ENCODE results near the gene ABCA2. TPM values are rescaled to one million over a fixed set of nuclear protein-coding genes. Genes with fewer than 3 reads are reported as not detected.
A peak's percentile ranks its signal among the peaks of the same experiment; 100 is the strongest.

ABCA2 gene, protein sequence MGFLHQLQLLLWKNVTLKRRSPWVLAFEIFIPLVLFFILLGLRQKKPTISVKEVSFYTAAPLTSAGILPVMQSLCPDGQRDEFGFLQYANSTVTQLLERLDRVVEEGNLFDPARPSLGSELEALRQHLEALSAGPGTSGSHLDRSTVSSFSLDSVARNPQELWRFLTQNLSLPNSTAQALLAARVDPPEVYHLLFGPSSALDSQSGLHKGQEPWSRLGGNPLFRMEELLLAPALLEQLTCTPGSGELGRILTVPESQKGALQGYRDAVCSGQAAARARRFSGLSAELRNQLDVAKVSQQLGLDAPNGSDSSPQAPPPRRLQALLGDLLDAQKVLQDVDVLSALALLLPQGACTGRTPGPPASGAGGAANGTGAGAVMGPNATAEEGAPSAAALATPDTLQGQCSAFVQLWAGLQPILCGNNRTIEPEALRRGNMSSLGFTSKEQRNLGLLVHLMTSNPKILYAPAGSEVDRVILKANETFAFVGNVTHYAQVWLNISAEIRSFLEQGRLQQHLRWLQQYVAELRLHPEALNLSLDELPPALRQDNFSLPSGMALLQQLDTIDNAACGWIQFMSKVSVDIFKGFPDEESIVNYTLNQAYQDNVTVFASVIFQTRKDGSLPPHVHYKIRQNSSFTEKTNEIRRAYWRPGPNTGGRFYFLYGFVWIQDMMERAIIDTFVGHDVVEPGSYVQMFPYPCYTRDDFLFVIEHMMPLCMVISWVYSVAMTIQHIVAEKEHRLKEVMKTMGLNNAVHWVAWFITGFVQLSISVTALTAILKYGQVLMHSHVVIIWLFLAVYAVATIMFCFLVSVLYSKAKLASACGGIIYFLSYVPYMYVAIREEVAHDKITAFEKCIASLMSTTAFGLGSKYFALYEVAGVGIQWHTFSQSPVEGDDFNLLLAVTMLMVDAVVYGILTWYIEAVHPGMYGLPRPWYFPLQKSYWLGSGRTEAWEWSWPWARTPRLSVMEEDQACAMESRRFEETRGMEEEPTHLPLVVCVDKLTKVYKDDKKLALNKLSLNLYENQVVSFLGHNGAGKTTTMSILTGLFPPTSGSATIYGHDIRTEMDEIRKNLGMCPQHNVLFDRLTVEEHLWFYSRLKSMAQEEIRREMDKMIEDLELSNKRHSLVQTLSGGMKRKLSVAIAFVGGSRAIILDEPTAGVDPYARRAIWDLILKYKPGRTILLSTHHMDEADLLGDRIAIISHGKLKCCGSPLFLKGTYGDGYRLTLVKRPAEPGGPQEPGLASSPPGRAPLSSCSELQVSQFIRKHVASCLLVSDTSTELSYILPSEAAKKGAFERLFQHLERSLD (N-terminal part only)
- total RNA-seq (2014; rRNA removed; shearing (Covaris generic); ENCODE audit: low replicate concordance): 19.0 and 23.5 TPM in 2 replicates

DNA sequence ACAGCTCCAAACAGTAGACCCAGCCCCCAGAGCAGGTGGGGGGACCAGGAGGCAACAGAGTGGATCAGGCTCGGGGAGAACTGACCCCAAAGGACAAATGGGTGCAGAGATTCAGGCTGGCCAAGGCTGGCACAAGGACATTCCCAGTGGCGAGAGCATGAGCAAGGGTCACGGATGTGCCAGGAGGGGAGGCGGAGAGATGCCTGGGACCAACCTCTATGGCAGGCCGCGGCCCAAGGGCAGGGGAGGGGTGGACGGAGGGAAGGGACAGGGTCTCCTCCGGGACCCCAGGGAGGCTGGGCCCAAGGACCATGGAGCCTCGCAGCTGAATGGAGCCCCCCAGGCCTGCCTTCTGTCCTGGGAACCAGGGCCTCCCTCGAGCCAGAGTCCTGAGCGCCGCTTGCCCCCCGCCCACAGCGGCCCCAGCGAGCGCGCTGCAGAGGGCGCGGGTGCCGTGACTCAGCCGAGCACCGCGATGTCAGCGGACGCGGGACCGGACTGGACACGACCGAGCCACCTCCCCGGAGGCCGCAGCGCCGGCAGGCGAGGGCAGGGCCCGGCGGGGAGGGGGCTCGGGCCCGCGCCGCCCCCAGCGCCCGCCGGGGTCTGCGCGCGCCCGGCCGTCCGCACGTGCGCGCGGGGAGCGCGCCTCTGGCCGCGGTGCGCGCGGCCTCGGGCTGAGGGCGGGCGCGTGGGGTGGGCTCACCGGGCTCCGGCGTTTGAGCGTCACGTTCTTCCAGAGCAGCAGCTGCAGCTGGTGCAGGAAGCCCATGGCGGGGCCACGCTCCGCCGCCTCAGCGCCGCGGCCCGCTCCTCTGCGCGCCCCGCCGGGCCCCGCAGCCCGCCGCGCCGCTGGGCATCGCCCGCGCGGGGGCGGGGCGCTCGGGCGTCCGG is at the start of gene ABCA2:
Gene ABCA2 (minus strand): TSS at position 869 of the 894 bp plus-strand sequence. CDS start 97 bp downstream, at position 772.
- in situ Hi-C loops (cut with HindIII; ENCODE audit: low pct_unique_long_range_greater_than_20kb, low sequenced_read_pairs): no loop called here

DNA sequence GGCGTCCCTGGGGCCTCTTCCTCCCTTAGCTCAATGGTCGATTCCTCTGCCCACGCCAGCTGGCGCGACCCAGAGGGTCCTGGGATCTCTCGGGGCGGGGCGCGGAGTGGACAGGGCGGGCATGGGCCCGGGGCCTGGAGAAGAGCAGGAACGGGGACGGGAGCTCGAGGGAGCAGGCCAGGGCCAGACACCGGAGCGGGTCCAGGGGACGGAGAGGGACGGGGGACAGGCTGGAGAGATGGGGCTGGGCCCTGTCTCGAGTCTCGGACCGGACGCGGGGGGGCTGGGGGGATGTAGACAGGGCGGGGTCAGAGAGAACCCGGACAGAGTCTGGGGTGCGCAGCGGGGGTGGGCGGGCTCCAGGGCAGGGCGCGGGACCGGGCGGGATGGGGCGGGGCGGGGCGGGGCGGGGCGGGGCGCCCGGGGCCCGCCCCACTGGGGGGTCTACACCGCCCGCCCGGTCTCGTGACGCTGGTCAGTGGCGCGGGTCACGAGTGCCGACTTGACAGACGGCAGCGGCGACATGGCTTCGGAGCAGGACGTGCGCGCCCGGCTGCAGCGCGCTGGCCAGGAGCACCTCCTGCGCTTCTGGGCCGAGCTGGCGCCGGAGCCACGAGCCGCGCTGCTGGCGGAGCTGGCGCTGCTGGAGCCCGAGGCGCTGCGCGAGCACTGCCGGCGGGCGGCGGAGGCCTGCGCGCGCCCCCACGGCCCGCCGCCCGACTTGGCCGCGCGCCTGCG is 49.1 kb upstream of the ABCA2 start, which contains the start of gene UAP1L1:
Gene UAP1L1 (plus strand): TSS at position 508 of the 738 bp plus-strand sequence. CDS start 16 bp downstream, at position 524.
- in situ Hi-C loops (cut with HindIII; ENCODE audit: low pct_unique_long_range_greater_than_20kb, low sequenced_read_pairs): no loop called here
- DNase-seq (ENCODE audit: low read depth): no peak

More for the DNA sequence above, at the start of gene ABCA2:
- DNase-seq (ENCODE audit: low read depth): no peak

DNA sequence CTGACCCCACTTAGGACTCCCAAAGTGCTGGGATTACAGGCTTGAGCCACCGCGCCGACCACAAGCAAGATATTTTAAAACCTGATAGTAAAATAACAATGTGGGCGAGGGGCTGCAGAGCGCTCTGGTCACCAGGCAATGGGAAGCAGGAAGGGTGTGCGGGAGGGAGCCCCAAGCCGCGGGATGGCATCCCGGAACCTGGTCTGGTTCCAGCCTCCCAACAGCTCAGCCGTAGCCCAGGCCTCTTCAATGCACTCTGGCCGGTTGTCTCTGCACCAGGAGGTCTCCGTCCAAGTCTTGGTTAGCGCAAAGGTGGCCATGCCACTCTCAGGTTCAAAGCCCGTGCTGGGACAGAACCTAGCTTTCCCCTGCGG is 48.6 kb upstream of the ABCA2 start:
- DNase-seq (ENCODE audit: low read depth): no peak
- in situ Hi-C loops (cut with HindIII; ENCODE audit: low pct_unique_long_range_greater_than_20kb, low sequenced_read_pairs): no loop called here

DNA sequence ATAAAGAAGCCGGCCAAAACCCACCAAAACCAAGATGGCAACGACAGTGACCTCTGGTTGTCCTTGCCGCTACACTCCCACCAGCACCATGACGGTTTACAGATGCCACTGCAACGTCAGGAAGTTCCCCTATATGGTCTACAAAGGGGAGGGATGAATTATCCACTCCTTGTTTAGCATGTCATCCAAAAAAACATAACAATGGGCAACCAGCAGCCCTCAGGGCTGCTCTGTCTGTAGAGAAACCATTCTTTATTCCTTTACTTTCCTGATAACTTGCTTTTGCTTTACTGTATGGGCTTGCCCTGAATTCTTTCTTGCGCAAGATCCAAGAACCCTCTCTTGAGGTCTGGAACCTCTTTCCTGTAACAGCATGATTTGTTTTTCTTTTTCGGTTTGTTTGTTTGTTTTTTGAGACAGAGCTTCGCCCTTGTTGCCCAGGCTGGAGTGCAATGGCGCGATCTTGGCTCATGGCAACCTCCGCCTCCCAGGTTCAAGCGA is 47.3 kb upstream of the ABCA2 start:
- in situ Hi-C loops (cut with HindIII; ENCODE audit: low pct_unique_long_range_greater_than_20kb, low sequenced_read_pairs): no loop called here
- DNase-seq (ENCODE audit: low read depth): no peak

DNA sequence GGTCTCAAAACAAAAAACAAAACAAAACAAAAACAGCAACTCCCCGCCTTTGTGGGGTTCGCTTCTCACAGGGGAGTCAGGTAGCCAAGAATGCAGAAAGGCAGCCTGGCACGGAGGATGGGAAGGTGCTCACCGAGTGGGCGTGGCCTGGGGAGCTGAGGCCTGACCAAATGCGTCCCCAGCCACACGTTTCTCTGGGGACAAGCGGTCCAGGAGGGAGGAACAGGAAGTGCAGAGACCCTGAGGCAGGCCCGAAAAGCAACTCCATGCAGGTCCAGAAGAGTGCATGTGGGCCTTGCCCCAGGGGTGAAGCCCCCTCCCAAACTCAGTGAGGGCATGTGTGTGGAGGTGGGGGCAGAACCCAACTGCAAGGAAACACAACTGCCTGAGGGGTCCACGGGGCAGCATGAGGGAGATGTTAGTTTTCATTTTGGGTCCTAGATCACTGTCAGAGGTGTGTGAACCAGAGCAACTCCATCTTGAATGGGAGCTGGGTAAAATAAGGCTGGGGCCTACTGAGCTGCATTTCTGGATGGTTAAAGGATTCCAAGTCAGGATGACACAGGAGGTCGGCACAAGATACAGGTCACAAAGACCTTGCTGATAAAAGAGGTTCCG is 46.7 kb upstream of the ABCA2 start:
- in situ Hi-C loops (cut with HindIII; ENCODE audit: low pct_unique_long_range_greater_than_20kb, low sequenced_read_pairs): no loop called here
- DNase-seq (ENCODE audit: low read depth): no peak

DNA sequence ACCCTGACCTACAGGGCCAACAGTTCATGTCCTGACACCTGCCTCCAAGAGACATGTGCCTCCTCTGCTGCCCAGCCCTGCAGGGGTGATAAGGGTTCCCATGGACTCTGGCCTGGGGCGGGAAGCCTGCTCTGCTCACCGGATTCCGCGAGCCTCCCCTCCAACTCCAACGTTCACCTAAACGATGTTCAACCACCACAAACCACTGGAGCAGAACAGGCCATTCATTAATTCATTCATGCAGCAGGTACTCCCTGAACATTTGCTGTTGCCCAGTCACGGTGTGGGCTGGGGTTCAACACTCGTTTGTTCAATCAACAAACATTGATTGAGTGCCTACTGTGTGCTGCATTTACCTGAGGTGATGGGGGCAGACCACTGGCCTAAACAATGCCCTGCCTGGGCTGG is 46.0 kb upstream of the ABCA2 start:
- in situ Hi-C loops (cut with HindIII; ENCODE audit: low pct_unique_long_range_greater_than_20kb, low sequenced_read_pairs): no loop called here
- DNase-seq (ENCODE audit: low read depth): no peak

DNA sequence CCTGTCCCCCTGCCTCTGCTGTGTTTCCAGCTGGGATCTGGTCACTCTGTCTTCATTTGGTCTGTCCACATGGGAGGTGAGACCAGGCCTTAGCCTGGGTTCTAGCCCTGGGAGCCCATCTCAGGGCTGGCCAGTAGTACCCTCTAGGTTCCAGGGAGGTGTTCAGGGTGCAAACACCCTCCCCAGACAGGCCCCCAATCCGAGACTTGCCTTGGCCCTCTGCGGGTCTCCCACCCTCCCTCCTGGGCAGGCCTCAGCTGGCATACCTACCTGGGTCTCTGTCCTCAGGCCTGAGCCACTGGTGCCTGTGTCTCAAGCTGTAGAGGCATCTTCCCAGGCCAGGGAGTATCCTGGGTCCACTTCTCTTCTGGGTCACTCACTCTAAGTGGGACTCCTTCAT is 43.2 kb upstream of the ABCA2 start:
- DNase-seq (ENCODE audit: low read depth): no peak
- in situ Hi-C loops (cut with HindIII; ENCODE audit: low pct_unique_long_range_greater_than_20kb, low sequenced_read_pairs): no loop called here

DNA sequence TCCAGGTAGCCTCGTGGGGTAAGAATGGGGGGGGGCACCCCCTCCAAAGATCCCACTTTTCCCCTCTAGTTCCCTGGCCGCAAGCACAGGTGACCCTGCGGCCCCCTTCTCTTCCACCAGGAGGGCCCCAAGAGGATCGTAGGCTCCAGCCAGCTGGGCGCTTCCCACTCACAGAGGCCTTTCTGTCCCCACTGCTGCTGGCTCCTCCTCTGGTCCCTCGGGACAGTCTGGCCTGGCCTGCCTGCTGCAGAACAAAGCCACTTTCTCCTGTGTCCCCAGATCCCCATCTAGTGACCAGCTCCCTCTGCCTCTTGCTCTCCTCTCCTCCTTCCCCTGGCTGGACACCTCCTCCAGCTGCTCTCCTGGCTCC is 42.9 kb upstream of the ABCA2 start:
- in situ Hi-C loops (cut with HindIII; ENCODE audit: low pct_unique_long_range_greater_than_20kb, low sequenced_read_pairs): no loop called here

DNA sequence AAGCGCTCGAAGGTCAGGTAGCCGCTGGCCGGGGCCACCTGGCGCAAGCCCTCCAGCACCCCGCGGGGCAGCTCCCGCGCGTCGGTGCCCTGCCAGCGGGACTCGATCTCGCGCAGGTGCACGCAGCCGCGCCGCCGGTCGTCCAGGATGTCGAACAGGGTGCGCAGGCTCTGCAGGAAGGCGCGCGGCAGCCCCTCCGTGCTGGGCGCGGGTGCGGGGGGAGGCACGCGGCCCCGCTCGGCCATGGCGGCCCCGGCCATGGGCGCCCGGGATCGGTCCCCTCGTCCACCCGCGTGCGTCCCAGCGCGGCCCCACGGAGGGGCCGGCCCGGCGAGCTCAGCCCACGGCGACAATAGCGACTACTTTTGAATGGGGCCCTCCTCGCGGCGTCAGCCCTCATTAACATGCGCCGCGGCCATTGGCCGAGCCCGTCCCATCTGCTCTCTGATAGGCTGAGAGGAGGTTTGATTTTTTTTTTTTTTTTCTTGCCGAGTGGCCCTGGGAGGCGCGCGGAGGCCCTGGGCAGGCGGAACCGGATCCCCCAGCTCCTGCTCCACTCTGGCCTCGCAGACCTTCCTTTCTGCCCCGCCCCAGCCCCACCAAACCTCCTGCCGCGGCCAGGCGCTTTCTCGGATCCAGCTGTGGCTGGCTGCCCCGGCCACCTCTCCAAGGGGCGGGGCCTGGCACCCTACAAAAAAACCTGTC is 42.3 kb upstream of the ABCA2 start, which contains the start of gene SAPCD2:
Gene SAPCD2 (minus strand): TSS at position 357 of the 705 bp plus-strand sequence. CDS start 97 bp downstream, at position 260.
- DNase-seq (ENCODE audit: low read depth): peak; percentile 96
- in situ Hi-C loops (cut with HindIII; ENCODE audit: low pct_unique_long_range_greater_than_20kb, low sequenced_read_pairs): no loop called here

More for the DNA sequence above, 42.9 kb upstream of the ABCA2 start:
- DNase-seq (ENCODE audit: low read depth): no peak

DNA sequence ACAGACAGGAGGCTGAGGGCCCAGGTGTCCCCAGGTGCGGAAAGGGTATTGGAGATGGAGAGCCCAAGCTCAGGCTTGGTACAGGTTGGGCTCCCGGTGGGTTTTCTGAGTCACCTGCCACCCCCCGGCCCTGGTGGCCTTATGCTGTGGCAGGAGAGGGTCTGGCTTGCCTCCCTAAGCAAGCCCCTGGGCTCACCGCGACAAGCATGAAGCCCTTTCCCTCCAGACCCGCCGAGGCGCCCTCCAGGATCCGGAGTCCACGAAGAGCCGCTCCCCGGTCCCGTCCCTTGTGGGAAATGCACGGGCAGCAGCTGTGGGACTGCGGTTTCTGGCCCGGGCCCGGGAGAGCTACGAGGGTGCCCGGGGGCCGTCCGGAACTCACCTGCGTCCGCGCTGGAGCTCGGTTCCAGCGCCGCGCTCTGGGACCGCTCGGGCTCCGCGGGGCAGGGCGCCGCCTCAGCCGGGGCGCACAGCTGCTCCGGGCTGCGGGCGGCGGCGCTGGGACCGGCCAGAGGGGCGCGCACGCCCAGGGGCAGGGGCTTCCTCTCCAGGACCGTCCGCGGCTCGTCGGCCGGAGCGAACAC is 41.6 kb upstream of the ABCA2 start:
- in situ Hi-C loops (cut with HindIII; ENCODE audit: low pct_unique_long_range_greater_than_20kb, low sequenced_read_pairs): no loop called here
- DNase-seq (ENCODE audit: low read depth): no peak

DNA sequence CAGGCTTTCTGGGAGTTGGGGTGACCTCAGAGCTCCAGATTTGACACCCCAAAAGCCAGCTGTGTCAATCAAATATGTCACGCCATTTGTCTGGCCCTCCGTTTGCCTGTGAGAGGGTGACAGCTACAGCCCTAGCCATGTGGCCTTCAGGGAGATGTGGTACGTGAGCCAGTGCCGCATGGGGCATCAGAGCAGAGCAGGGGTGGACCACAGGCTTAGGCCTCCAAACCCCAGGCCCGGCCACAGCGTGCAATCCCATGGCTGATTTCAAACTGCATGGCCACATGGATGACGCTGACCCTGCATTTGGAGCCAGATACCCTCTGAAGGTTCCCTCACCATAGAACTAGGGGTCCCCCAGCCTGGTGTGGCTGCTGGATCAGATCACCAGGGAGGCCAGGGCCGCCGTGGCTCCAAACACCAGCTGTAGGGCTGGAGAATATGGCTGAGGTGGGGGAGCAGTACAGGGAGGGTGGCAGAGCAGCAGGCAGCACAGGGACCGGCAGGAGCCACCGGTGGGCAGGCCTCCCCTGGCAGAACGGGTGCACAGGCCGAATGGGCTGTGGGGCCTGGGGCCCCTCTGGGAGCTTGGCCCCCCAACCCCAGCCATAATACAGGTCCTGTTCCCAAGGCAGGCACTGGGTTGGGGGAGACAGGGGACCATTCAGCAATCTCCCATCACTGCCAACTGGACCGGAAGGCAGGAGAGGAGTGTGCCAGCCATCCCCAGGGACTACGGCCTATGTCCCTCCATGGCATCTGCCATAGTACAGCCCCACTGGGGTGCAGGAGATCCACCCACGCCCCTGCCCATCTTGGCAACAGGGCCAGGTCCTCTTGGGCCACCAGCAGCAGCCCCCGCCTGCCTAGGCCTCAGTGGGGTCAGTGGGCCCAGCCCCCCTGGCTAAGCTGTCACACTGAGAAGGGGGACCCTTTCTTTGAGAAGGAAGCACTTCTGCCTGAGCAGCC is 40.8 kb upstream of the ABCA2 start:
- in situ Hi-C loops (cut with HindIII; ENCODE audit: low pct_unique_long_range_greater_than_20kb, low sequenced_read_pairs): no loop called here
- no peak for DNase-seq (ENCODE audit: low read depth)

DNA sequence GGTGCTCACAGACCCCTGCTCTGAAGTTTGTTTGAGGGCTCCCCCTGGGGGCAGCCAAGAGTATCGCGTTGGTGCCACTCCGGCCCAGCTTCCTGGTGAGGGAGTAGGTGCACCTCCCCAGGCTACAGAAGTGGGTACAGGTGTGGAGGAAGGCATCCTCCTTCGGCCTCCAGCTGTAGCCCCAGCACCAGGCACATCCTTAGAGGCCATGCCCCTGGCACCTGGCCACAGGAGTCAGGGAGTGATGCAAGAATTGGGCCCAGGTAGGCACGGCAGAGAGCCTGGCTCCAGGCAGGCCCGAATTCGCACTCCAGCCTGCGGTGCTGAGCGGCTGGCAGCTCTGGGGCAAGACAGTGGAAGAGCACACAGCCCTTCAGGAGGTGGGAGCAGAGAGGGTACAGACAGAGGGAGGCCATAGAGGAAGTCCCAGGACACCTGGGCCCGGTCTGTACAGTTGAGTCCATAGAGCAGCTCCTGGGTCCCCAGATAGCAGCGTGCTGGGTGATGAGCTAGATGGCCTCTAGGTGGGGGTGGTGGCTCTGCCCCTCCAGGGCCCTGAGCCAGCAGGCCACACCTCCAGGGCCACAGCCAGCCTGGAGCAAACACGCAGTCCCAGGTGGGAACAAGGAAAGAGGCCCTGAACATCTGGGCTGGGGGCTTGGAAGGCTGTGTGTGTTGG is 40.0 kb upstream of the ABCA2 start:
- in situ Hi-C loops (cut with HindIII; ENCODE audit: low pct_unique_long_range_greater_than_20kb, low sequenced_read_pairs): no loop called here
- peak; percentile 72 for DNase-seq (ENCODE audit: low read depth)

DNA sequence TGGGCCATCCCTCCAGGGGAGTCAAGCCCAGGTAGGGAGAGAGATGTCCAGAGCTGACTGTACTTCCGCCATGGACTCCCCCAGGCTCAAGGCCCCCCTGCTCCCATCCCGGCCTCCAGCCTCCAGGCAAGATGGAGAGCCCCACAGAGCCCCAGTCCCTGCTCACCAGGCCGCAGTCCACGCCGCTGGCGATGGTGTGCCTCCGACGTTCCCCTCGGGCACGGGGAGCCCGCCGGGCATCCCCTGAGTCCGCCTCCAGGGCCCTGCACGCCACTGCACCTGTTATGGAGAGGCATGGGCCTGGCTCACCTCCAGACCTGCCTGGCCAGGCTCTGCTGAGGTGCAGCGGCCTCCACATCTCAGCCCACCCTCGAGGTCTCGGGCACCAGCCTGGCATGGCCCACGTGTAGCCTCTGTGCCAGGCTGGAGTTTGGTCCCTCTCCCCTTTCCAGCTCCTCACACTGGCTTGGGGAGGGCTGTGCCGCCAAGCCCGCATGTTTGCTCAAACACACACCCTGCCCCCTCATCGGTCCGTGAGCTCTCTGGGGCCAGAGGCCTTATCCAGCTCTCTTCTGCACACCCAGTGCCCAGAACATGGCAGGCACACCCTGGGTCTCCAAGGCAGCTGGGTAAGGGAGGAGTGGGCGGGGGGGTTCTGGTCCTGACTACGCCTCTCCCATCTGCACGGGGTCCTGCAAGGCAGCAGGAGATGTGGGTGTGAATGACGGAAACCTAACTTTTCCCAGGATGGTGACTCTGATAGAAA is 38.2 kb upstream of the ABCA2 start:
- in situ Hi-C loops (cut with HindIII; ENCODE audit: low pct_unique_long_range_greater_than_20kb, low sequenced_read_pairs): no loop called here
- DNase-seq (ENCODE audit: low read depth): no peak
